Fibroblast of pulmonary artery (primary cell): ENCODE data around the gene AIM2.

ENCODE experiments used
- DNase-seq: peaks from one replicate; pipeline ENCODE4 v3.0.0-alpha.2; 2010; ENCODE audit warnings: low read depth
- H3K4me3 ChIP-seq: replicated peaks from 2 replicates; pipeline ENCODE4 v1.5.1; 2011; ENCODE audit warnings: low read depth, mild to moderate bottlenecking, control low read depth, low read length, moderate library complexity
- CTCF ChIP-seq: IDR thresholded peaks from 2 replicates; pipeline ENCODE4 v1.5.1; 2011; ENCODE audit warnings: mild to moderate bottlenecking, control low read depth, low read length, inconsistent platforms; ENCODE audit errors: missing control alignments

The AIM2 gene

DNA sequence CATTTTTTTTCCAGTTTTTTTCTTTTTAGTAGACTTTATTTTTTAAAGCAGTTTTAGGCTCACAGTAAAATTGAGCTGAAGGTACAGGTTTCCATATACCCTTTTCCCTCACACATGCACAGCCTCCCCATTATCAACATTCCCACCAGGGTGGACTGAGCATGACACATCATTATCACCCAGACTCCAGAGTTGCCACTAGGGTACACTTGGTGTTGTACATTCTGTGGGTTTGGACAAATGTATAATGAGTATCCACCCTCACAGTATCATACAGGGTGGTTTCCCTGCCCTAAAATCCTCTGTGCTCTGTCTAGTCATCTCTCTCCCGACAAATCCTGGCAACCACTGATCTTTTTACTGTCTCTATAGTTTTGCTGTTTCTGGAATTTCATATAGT lies 3.0 kb upstream of the AIM2 start:
- no peak overlapping the region for H3K4me3 ChIP-seq
- DNase-seq = no peak
- no peak for TF ChIP-seq CTCF

- no peak for TF ChIP-seq CTCF
- H3K4me3 ChIP-seq = no peak overlapping the region
These were observed 775 bp upstream of the AIM2 start for GRCh38 chr1:159077120-159077961.

GRCh38 chr1:159071970-159072582 lies 4.5 kb downstream of the AIM2 start:
- TF ChIP-seq CTCF = peak; percentile 77
- DNase-seq = peak; percentile 88
- no peak overlapping the region for H3K4me3 ChIP-seq

More at GRCh38 chr1:159077120-159077961, 775 bp upstream of the AIM2 start:
- DNase-seq = no peak

DNA sequence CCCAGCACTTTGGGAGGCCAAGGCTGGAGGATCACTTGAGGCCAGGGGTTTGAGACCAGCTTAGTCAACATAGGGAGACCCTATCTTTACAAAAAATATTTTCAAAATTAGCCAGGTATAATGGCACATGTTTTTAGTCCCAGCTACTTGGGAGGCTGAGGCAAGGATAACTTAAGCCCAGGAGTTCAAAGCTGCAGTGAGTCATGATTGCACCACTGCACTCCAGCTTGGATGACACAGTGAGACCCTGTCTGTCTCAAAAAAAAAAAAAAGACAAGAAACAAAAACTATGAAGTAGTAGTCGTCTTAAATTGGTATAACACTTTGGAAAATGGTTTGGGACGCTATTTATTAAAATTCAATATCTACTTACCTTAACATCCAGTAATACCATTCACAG lies 7.7 kb downstream of the AIM2 start:
- DNase-seq = peak; percentile 70
- TF ChIP-seq CTCF = no peak
- H3K4me3 ChIP-seq = no peak overlapping the region

DNA sequence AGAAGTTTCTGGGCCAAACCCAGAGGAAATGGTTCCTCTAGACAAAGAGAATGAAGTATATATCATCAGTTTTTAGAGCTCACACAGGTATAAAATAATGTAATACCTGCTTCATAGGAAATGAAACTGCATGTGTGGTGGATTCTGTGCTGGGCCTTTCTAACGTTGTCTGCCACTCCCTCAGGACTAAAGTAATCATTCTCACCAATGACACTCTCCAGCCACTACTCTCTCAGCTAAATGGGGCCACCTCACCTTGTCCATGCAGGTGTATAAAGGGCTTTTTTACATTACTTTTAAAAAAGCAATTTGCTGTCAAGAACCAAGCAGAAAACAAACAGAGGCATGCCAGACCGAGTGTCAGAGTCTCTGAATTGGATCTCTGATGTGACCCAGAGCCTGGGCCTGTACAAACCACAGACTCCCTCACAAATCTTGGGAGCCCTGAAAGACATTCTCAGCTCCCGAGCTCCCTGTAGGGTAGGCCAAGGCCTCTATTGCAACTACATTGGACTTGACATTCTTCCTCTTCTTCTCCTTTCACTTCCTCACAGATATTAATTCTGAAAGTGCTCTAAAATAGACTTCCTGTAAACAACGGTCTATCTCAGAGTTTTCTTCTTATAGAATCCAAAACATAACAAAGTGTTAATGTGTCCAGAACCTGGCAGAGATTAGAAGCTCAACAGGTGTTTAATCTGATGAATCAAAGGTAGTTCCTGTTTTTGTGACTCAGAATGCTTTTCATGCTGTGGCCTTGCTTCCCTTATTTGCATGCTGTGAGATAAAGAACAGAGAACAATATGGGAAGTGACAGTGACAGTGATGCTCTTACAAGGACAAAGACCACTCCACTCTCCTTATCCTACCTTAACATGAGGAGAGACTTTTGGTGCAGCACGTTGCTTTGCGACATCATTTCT lies 8.6 kb downstream of the AIM2 start:
- DNase-seq = no peak
- H3K4me3 ChIP-seq = no peak overlapping the region
- no peak for TF ChIP-seq CTCF

DNA sequence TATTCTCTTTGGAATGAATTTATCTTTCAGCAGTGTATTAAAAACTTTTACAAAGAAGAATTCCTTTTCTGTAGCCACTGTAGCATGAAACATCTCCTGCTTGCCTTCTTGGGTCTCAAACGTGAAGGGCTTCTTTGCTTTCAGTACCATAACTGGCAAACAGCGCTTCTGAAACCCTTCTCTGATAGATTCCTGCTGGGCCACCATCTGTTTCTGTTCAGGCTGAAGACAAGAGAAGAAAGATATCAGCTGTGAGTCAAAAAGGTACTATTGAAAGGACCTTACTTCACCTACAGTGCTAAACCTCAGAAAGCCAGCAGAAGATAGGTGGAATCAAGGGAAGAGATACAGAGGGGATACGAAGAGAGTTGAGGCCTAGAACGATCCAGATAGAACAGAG lies 10.5 kb downstream of the AIM2 start:
- no peak overlapping the region for H3K4me3 ChIP-seq
- DNase-seq = no peak
- no peak for TF ChIP-seq CTCF
